ENCODE data around the gene EN2.

EN2 gene

GRCh38 chr7:155461631-155462030 is 3.7 kb downstream of the EN2 start:
- H3K9me3 Mint-ChIP-seq: no peaks in the 10 kb centered on the region
- peaks cover 81% of the 10 kb centered on the region for H3K27me3 Mint-ChIP-seq (ENCODE audit: low read depth)
- no peak overlapping the region for H3K27ac Mint-ChIP-seq
- peaks cover 3% of the 10 kb centered on the region for H3K36me3 Mint-ChIP-seq (ENCODE audit: low read depth)
- H3K4me3 Mint-ChIP-seq: no peak overlapping the region
- peaks cover 3% of the 10 kb centered on the region for H3K4me1 Mint-ChIP-seq (ENCODE audit: low read depth)

GRCh38 chr7:155462163-155462735 is 4.3 kb downstream of the EN2 start:
- peaks cover 3% of the 10 kb centered on the region for H3K36me3 Mint-ChIP-seq (ENCODE audit: low read depth)
- peak overlapping the region; percentile 26 for H3K27ac Mint-ChIP-seq

GRCh38 chr7:155463114-155463811 is 5.3 kb downstream of the EN2 start:
- peaks cover 85% of the 10 kb centered on the region for H3K27me3 Mint-ChIP-seq (ENCODE audit: low read depth)
- no peak overlapping the region for H3K27ac Mint-ChIP-seq
- peaks cover 3% of the 10 kb centered on the region for H3K36me3 Mint-ChIP-seq (ENCODE audit: low read depth)
- peaks cover 3% of the 10 kb centered on the region for H3K4me1 Mint-ChIP-seq (ENCODE audit: low read depth)
- H3K9me3 Mint-ChIP-seq: no peaks in the 10 kb centered on the region
- H3K4me3 Mint-ChIP-seq: no peak overlapping the region

More at GRCh38 chr7:155462163-155462735, 4.3 kb downstream of the EN2 start:
- H3K4me1 Mint-ChIP-seq (ENCODE audit: low read depth): peaks cover 3% of the 10 kb centered on the region
- no peaks in the 10 kb centered on the region for H3K9me3 Mint-ChIP-seq
- peaks cover 79% of the 10 kb centered on the region for H3K27me3 Mint-ChIP-seq (ENCODE audit: low read depth)
- H3K4me3 Mint-ChIP-seq: no peak overlapping the region

GRCh38 chr7:155464183-155464582 is 6.3 kb downstream of the EN2 start:
- Mint-ChIP-seq H3K27me3 (ENCODE audit: low read depth) (peaks cover 93% of the 10 kb centered on the region), H3K27ac (no peak overlapping the region), H3K9me3 (no peaks in the 10 kb centered on the region), H3K4me1 (ENCODE audit: low read depth) (peaks cover 2% of the 10 kb centered on the region), H3K36me3 (ENCODE audit: low read depth) (peaks cover 2% of the 10 kb centered on the region), H3K4me3 (no peak overlapping the region)

- Mint-ChIP-seq H3K36me3 (ENCODE audit: low read depth) (no peaks in the 10 kb centered on the region), H3K27me3 (ENCODE audit: low read depth) (peaks cover 93% of the 10 kb centered on the region), H3K9me3 (no peaks in the 10 kb centered on the region), H3K27ac (no peak overlapping the region), H3K4me3 (no peak overlapping the region), H3K4me1 (ENCODE audit: low read depth) (no peaks in the 10 kb centered on the region)
Measured at GRCh38 chr7:155464948-155465739, 7.2 kb downstream of the EN2 start.

GRCh38 chr7:155465761-155466141 is 7.8 kb downstream of the EN2 start:
- H3K27ac Mint-ChIP-seq: no peak overlapping the region
- H3K9me3 Mint-ChIP-seq: no peaks in the 10 kb centered on the region
- peaks cover 93% of the 10 kb centered on the region for H3K27me3 Mint-ChIP-seq (ENCODE audit: low read depth)
- no peaks in the 10 kb centered on the region for H3K4me1 Mint-ChIP-seq (ENCODE audit: low read depth)
- H3K4me3 Mint-ChIP-seq: no peak overlapping the region
- peaks cover 3% of the 10 kb centered on the region for H3K36me3 Mint-ChIP-seq (ENCODE audit: low read depth)

- peaks cover 3% of the 10 kb centered on the region for H3K36me3 Mint-ChIP-seq (ENCODE audit: low read depth)
Measured at GRCh38 chr7:155466142-155466813, 8.3 kb downstream of the EN2 start.

GRCh38 chr7:155466814-155467733 is 9.1 kb downstream of the EN2 start:
- peak overlapping the region; percentile 45 for H3K27ac Mint-ChIP-seq
- H3K4me3 Mint-ChIP-seq: no peak overlapping the region
- peaks cover 93% of the 10 kb centered on the region for H3K27me3 Mint-ChIP-seq (ENCODE audit: low read depth)
- H3K36me3 Mint-ChIP-seq (ENCODE audit: low read depth): peaks cover 3% of the 10 kb centered on the region
- H3K9me3 Mint-ChIP-seq: no peaks in the 10 kb centered on the region
- H3K4me1 Mint-ChIP-seq (ENCODE audit: low read depth): no peaks in the 10 kb centered on the region

More at GRCh38 chr7:155466142-155466813, 8.3 kb downstream of the EN2 start:
- Mint-ChIP-seq H3K27me3 (ENCODE audit: low read depth) (peaks cover 93% of the 10 kb centered on the region), H3K4me1 (ENCODE audit: low read depth) (no peaks in the 10 kb centered on the region), H3K9me3 (no peaks in the 10 kb centered on the region), H3K27ac (no peak overlapping the region), H3K4me3 (no peak overlapping the region)

GRCh38 chr7:155467846-155468784 is 10.2 kb downstream of the EN2 start:
- Mint-ChIP-seq H3K36me3 (ENCODE audit: low read depth) (peaks cover 3% of the 10 kb centered on the region), H3K27me3 (ENCODE audit: low read depth) (peaks cover 90% of the 10 kb centered on the region), H3K27ac (peak overlapping the region; percentile 20), H3K9me3 (no peaks in the 10 kb centered on the region), H3K4me1 (ENCODE audit: low read depth) (no peaks in the 10 kb centered on the region), H3K4me3 (no peak overlapping the region)

- Mint-ChIP-seq H3K4me3 (no peak overlapping the region), H3K27me3 (ENCODE audit: low read depth) (peaks cover 90% of the 10 kb centered on the region), H3K36me3 (ENCODE audit: low read depth) (peaks cover 3% of the 10 kb centered on the region)
Measured at GRCh38 chr7:155468785-155469148, 10.8 kb downstream of the EN2 start.

GRCh38 chr7:155469311-155470185 is 11.6 kb downstream of the EN2 start:
- Mint-ChIP-seq H3K27ac (no peak overlapping the region), H3K4me1 (ENCODE audit: low read depth) (no peaks in the 10 kb centered on the region), H3K36me3 (ENCODE audit: low read depth) (peaks cover 3% of the 10 kb centered on the region), H3K27me3 (ENCODE audit: low read depth) (peaks cover 90% of the 10 kb centered on the region), H3K9me3 (no peaks in the 10 kb centered on the region), H3K4me3 (no peak overlapping the region)

More at GRCh38 chr7:155468785-155469148, 10.8 kb downstream of the EN2 start:
- Mint-ChIP-seq H3K4me1 (ENCODE audit: low read depth) (no peaks in the 10 kb centered on the region), H3K9me3 (no peaks in the 10 kb centered on the region), H3K27ac (peak overlapping the region; percentile 20)

- H3K9me3 Mint-ChIP-seq: no peaks in the 10 kb centered on the region
- H3K27ac Mint-ChIP-seq: no peak overlapping the region
- H3K27me3 Mint-ChIP-seq (ENCODE audit: low read depth): peaks cover 89% of the 10 kb centered on the region
- no peaks in the 10 kb centered on the region for H3K4me1 Mint-ChIP-seq (ENCODE audit: low read depth)
- peaks cover 3% of the 10 kb centered on the region for H3K36me3 Mint-ChIP-seq (ENCODE audit: low read depth)
- no peak overlapping the region for H3K4me3 Mint-ChIP-seq
Measured at GRCh38 chr7:155470186-155470487, 12.2 kb downstream of the EN2 start.

Measured in T-helper 1 cell treated with Interleukin-12 subunit alpha and Interleukin-12 subunit beta and Interleukin-4 antibody, amounts not matched to agents 30 μg/mL and 1 μg/mL, for 36 hours (primary cell).